Mesendoderm (in vitro differentiated cells): ENCODE results near the gene OSBPL5.

Experiments
- DNase-seq: peaks from one replicate; pipeline ENCODE4 v3.0.0; 2013
- H2AK5ac ChIP-seq: 2 replicates; pipeline ENCODE4 v1.6.1; 2013; ENCODE audit warnings: low read length, inconsistent platforms
- H2BK120ac ChIP-seq: 2 replicates; pipeline ENCODE4 v1.6.1; 2013; ENCODE audit warnings: low read depth, mild to moderate bottlenecking, low read length, moderate library complexity, mixed read lengths
- H2BK15ac ChIP-seq: replicated peaks from 2 replicates; pipeline ENCODE4 v1.6.1; 2013; ENCODE audit warnings: low read depth, mild to moderate bottlenecking, moderate library complexity
- H2BK5ac ChIP-seq: 2 replicates; pipeline ENCODE4 v1.6.1; 2013; ENCODE audit warnings: low read length, inconsistent platforms
- H3K18ac ChIP-seq: 2 replicates; pipeline ENCODE4 v1.6.1; 2013; ENCODE audit warnings: mild to moderate bottlenecking, low read length, mixed read lengths
- H3K23ac ChIP-seq: one replicate; pipeline ENCODE4 v1.6.1; 2013; ENCODE audit warnings: low read length
- H3K27ac ChIP-seq: 2 replicates; pipeline ENCODE4 v1.5.1; 2013; ENCODE audit warnings: low read depth, mild to moderate bottlenecking, inconsistent platforms, low read length, moderate library complexity
- H3K27me3 ChIP-seq: 2 replicates; pipeline ENCODE4 v1.6.1; 2013; ENCODE audit warnings: low read length, control low read depth, mild to moderate bottlenecking, inconsistent platforms; ENCODE audit not compliant: insufficient read depth, poor library complexity
- H3K36me3 ChIP-seq: 2 replicates; pipeline ENCODE4 v1.6.1; 2013; ENCODE audit warnings: low read length, inconsistent platforms; ENCODE audit not compliant: control insufficient read depth, insufficient read depth
- H3K4ac ChIP-seq: one replicate; pipeline ENCODE4 v1.6.1; 2013; ENCODE audit warnings: low read depth, mild to moderate bottlenecking, low read length, moderate library complexity
- H3K4me1 ChIP-seq: 2 replicates; pipeline ENCODE4 v1.6.1; 2013; ENCODE audit warnings: low read depth, low read length, inconsistent platforms; ENCODE audit not compliant: control insufficient read depth
- H3K4me2 ChIP-seq: 2 replicates; pipeline ENCODE4 v1.6.1; 2013; ENCODE audit warnings: low read length
- H3K4me3 ChIP-seq: 2 replicates; pipeline ENCODE4 v1.5.1; 2013; ENCODE audit warnings: mild to moderate bottlenecking, low read length
- H3K56ac ChIP-seq: one replicate; pipeline ENCODE4 v1.6.1; 2013; ENCODE audit warnings: low read length
- H3K79me1 ChIP-seq: 2 replicates; pipeline ENCODE4 v1.6.1; 2013; ENCODE audit warnings: low read length, inconsistent platforms
- H3K79me2 ChIP-seq: 2 replicates; pipeline ENCODE4 v1.6.1; 2013; ENCODE audit warnings: mild to moderate bottlenecking, low read length; ENCODE audit not compliant: control insufficient read depth, insufficient read depth
- H3K9ac ChIP-seq: 2 replicates; pipeline ENCODE4 v1.6.1; 2013; ENCODE audit warnings: low read length, inconsistent platforms
- H4K5ac ChIP-seq: one replicate; pipeline ENCODE4 v1.6.1; 2013; ENCODE audit warnings: low read length
- H4K8ac ChIP-seq: one replicate; pipeline ENCODE4 v1.6.1; 2013; ENCODE audit warnings: low read depth, mild to moderate bottlenecking, control low read depth, low read length, moderate library complexity
- WGBS: extraction: QIAGEN DNeasy Blood & Tissue Kit; methylation state at CpG from one replicate; pipeline ENCODE4 v1.1.7; 2013; ENCODE audit warnings: low lambda C conversion rate, missing lambda C conversion rate; ENCODE audit not compliant: insufficient coverage; ENCODE audit errors: extremely low coverage; 5-methylcytosine and 5-hydroxymethylcytosine counted together

OSBPL5 gene

GRCh38 chr11:3202759-3203158, 37.6 kb upstream of the OSBPL5 start:
- no peak overlapping the region for H2BK120ac ChIP-seq
- no peak overlapping the region for H3K9ac ChIP-seq
- peaks cover 9% of the 10 kb centered on the region for H3K27me3 ChIP-seq
- H3K4me1 ChIP-seq, result no peaks in the 10 kb centered on the region
- no peak overlapping the region for H3K4ac ChIP-seq
- no peak overlapping the region for H2AK5ac ChIP-seq
- no peak overlapping the region for H3K4me3 ChIP-seq
- no peak for DNase-seq
- H4K8ac ChIP-seq, result no peak overlapping the region
- H3K79me1 ChIP-seq, result no peaks in the 10 kb centered on the region
- H3K79me2 ChIP-seq, result no peaks in the 10 kb centered on the region
- WGBS, result no CpG with 5 or more reads among the region's 17 CpGs
- no peak overlapping the region for H2BK5ac ChIP-seq
- H3K27ac ChIP-seq, result no peak overlapping the region
- no peak overlapping the region for H3K18ac ChIP-seq
- no peak overlapping the region for H2BK15ac ChIP-seq
- peak overlapping the region; percentile 80 for H3K23ac ChIP-seq
- no peak overlapping the region for H3K4me2 ChIP-seq
- H3K56ac ChIP-seq, result no peak overlapping the region
- no peaks in the 10 kb centered on the region for H3K36me3 ChIP-seq
- H4K5ac ChIP-seq, result no peak overlapping the region

- Histone ChIP-seq H2BK120ac (no peak overlapping the region), H3K79me1 (no peaks in the 10 kb centered on the region), H3K4me3 (no peak overlapping the region), H3K18ac (no peak overlapping the region), H4K5ac (no peak overlapping the region), H3K27ac (no peak overlapping the region), H3K27me3 (peaks cover 9% of the 10 kb centered on the region), H2BK15ac (no peak overlapping the region), H3K79me2 (no peaks in the 10 kb centered on the region), H3K36me3 (no peaks in the 10 kb centered on the region), H2BK5ac (no peak overlapping the region), H3K9ac (no peak overlapping the region), H2AK5ac (no peak overlapping the region), H3K23ac (no peak overlapping the region), H3K56ac (no peak overlapping the region), H3K4me1 (no peaks in the 10 kb centered on the region), H4K8ac (no peak overlapping the region), H3K4ac (no peak overlapping the region), H3K4me2 (no peak overlapping the region)
- no CpG with 5 or more reads among the region's 7 CpGs for WGBS
- DNase-seq, result no peak
These were observed 37.2 kb upstream of the OSBPL5 start for GRCh38 chr11:3202305-3202704.

DNA sequence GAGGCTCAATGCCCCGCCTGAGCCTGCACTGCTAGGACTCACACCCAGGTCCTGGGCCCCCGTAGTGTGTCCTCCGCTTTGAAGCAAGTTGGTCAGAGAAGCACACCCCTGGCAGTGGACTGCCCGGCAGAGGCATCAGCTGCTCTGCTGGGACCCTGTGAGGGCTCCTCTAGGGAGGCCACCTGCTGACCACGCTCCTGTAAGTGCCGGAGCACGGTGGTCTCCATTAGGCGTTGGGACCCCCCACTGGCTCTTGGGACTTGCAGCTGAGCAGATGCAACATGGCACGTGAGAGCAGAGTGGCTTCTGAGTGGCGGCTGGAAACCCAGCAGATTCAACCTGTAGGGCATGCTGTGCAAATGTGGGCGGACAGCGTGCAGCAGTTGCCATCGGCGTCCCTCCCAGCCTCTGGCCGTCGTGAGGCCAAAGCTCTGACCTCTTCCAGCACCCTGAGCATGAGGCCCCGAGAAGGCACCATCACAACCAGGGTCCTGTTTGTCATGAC, 36.6 kb upstream of the OSBPL5 start:
- no peak overlapping the region for H2BK15ac ChIP-seq
- no peaks in the 10 kb centered on the region for H3K79me1 ChIP-seq
- H2BK120ac ChIP-seq, result no peak overlapping the region
- H3K23ac ChIP-seq, result no peak overlapping the region
- H3K4ac ChIP-seq, result no peak overlapping the region
- peaks cover 9% of the 10 kb centered on the region for H3K27me3 ChIP-seq
- H2BK5ac ChIP-seq, result no peak overlapping the region
- H3K36me3 ChIP-seq, result no peaks in the 10 kb centered on the region
- no peak overlapping the region for H3K9ac ChIP-seq
- no peak overlapping the region for H4K5ac ChIP-seq
- H3K4me1 ChIP-seq, result no peaks in the 10 kb centered on the region
- no peak overlapping the region for H3K4me2 ChIP-seq
- H3K27ac ChIP-seq, result no peak overlapping the region
- no peak overlapping the region for H2AK5ac ChIP-seq
- no peak overlapping the region for H3K18ac ChIP-seq
- H3K79me2 ChIP-seq, result no peaks in the 10 kb centered on the region
- DNase-seq, result no peak
- WGBS, result no CpG with 5 or more reads among the region's 17 CpGs
- H4K8ac ChIP-seq, result no peak overlapping the region
- H3K56ac ChIP-seq, result no peak overlapping the region
- no peak overlapping the region for H3K4me3 ChIP-seq

- Histone ChIP-seq H2BK15ac (no peak overlapping the region), H3K4ac (no peak overlapping the region), H3K27ac (no peak overlapping the region), H2BK5ac (no peak overlapping the region), H3K4me3 (no peak overlapping the region), H3K18ac (no peak overlapping the region), H3K9ac (no peak overlapping the region), H3K23ac (no peak overlapping the region), H3K27me3 (peaks cover 9% of the 10 kb centered on the region), H3K79me1 (no peaks in the 10 kb centered on the region), H3K79me2 (no peaks in the 10 kb centered on the region), H3K4me1 (no peaks in the 10 kb centered on the region), H4K5ac (no peak overlapping the region), H2BK120ac (no peak overlapping the region), H3K36me3 (no peaks in the 10 kb centered on the region), H4K8ac (no peak overlapping the region), H3K4me2 (no peak overlapping the region), H3K56ac (no peak overlapping the region), H2AK5ac (no peak overlapping the region)
- WGBS, result no CpG with 5 or more reads among the region's 15 CpGs
- no peak for DNase-seq
These were observed 36.0 kb upstream of the OSBPL5 start for GRCh38 chr11:3201112-3201581.

DNA sequence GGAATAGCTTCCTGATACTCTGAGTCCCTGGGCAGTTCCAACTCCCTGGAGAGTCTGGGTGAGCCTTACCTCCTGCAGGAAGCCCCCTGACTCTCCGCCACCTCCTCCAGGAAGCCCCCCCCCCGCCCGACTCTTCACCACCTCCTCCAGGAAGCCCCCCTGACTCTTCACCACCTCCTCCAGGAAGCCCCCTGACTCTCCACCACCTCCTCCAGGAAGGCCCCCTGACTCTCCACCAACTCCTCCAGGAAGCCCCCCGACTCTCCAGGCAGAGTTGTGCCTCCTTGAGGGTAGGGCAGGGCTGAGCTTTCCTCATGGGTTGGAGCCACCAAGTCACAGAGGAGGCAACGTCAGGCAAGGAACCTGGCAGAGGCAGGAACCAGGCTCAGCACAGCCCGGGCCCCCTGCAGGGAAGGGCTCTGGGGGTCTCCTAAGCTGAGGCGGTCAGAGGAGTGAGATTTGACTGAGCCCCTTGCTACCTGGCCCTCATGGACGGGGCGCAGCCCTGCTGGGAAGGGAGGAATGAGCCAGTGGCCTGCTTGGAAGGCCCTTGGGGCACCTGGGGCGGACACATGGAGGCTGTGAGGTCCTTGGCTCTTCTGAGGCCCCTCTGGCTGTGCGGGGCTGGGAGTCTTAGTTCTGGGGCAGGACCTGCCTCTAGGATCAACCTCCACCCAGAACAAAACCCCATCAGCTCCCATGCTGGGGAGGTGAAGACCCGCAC, 35.4 kb upstream of the OSBPL5 start:
- Histone ChIP-seq H4K5ac (no peak overlapping the region), H2BK120ac (no peak overlapping the region), H3K56ac (no peak overlapping the region), H3K23ac (no peak overlapping the region), H3K27me3 (peaks cover 9% of the 10 kb centered on the region), H3K4me1 (no peaks in the 10 kb centered on the region), H2BK5ac (no peak overlapping the region), H3K79me1 (no peaks in the 10 kb centered on the region), H2AK5ac (no peak overlapping the region), H2BK15ac (no peak overlapping the region), H3K9ac (no peak overlapping the region), H3K18ac (no peak overlapping the region), H4K8ac (no peak overlapping the region), H3K27ac (no peak overlapping the region), H3K79me2 (no peaks in the 10 kb centered on the region), H3K36me3 (no peaks in the 10 kb centered on the region), H3K4ac (no peak overlapping the region), H3K4me3 (no peak overlapping the region), H3K4me2 (no peak overlapping the region)
- DNase-seq, result no peak
- WGBS, result no CpG with 5 or more reads among the region's 12 CpGs
